Upper lobe of left lung (tissue), 6 donors: Measurements from ENCODE around the gene DOCK7. TPM values are rescaled to one million over a fixed set of nuclear protein-coding genes. Genes with fewer than 3 reads are reported as not detected.

ENCODE experiments used
- ATAC-seq, 2 donors: fragments of 200-7000 bp; cut with Tn5 transposase; one replicate each; pipeline ENCODE4 v1.9.1; 2022; ENCODE audit warnings: mild to moderate bottlenecking in 2 of 2, moderate library complexity in 2 of 2; ENCODE audit not compliant: low FRiP score in 2 of 2
- DNase-seq, 2 donors: peaks; one replicate each; pipeline ENCODE4 v3.0.0-alpha.2; 2019 to 2020
- H3K27ac ChIP-seq, 4 donors: fragments of 200-600 bp; sonication (generic); one replicate each; pipeline ENCODE4 v1.5.1; 2016 to 2019
- H3K27me3 ChIP-seq, 4 donors: fragments of 200-600 bp; sonication (generic); one replicate each; pipeline ENCODE4 v1.5.1; 2017 to 2019
- H3K36me3 ChIP-seq, 4 donors: fragments of 200-600 bp; sonication (generic); one replicate each; pipeline ENCODE4 v1.5.1; 2016 to 2019
- H3K4me1 ChIP-seq, 4 donors: fragments of 200-600 bp; sonication (generic); one replicate each; pipeline ENCODE4 v1.5.1; 2018 to 2019
- H3K4me3 ChIP-seq, 4 donors: fragments of 200-600 bp; sonication (generic); one replicate each; pipeline ENCODE4 v1.5.1; 2017 to 2019; ENCODE audit warnings: mild to moderate bottlenecking in 2 of 4, moderate library complexity in 1 of 4
- H3K9me3 ChIP-seq, 4 donors: fragments of 200-600 bp; sonication (generic); one replicate each; pipeline ENCODE4 v1.5.1; 2018 to 2019
- CTCF ChIP-seq, 6 experiments: fragments of 450-650 bp in 4 of 6; fragments of 200-600 bp in 2 of 6; sonication (generic) in 2 of 6; IDR thresholded peaks; one replicate each; pipeline ENCODE4 v1.5.1; 2016 to 2019; ENCODE audit warnings: antibody characterized with exemption in 6 of 6
- EP300 ChIP-seq, 4 donors: sonication (generic); formaldehyde crosslinking; IDR thresholded peaks; one replicate each; pipeline ENCODE4 v1.5.1; 2017; ENCODE audit warnings: antibody characterized with exemption in 4 of 4, control low read depth in 2 of 4
- POLR2A ChIP-seq, 4 donors: fragments of 450-650 bp; IDR thresholded peaks; one replicate each; pipeline ENCODE4 v1.5.1; 2016 to 2017; ENCODE audit warnings: antibody characterized with exemption in 4 of 4, mild to moderate bottlenecking in 2 of 4
- POLR2AphosphoS5 ChIP-seq, 2 donors: sonication (generic); formaldehyde crosslinking; IDR thresholded peaks; one replicate each; pipeline ENCODE4 v1.5.1; 2017; ENCODE audit warnings: antibody characterized with exemption in 2 of 2
- WGBS, 2 donors: methylation state at CpG; one replicate each; pipeline ENCODE4 v1.1.5; 2017 to 2018; 5-methylcytosine and 5-hydroxymethylcytosine counted together
- total RNA-seq, 6 donors: library from RNA; depleted of rRNA in 4 of 6; stranded (reverse); fragments of >200 nt in 4 of 6; gene quantifications; one replicate each; pipeline versions ENCODE4 v1.1.0 to v1.2.1, GENCODE V29; 2016 to 2021
- donor health status: DM: no; HTN: no; CAD: no; lungs with moderate emphysema.
- donor health status: DM: no; HTN: yes; CAD: no; lungs with severe emphysema.

Gene DOCK7
- total RNA-seq, 6 donors from 2014 or later, result 19.4 to 31.9 (median 26.4) TPM

GRCh38 chr1:62676611-62677356 is 11.4 kb downstream of the DOCK7 start:
- DNase-seq (no peak), ATAC-seq (peak in 1 of 2 donors; percentile 35)
- Histone ChIP-seq H3K36me3 (no peaks in the 10 kb centered on the region), H3K9me3 (no peaks in the 10 kb centered on the region), H3K27ac (no peak overlapping the region), H3K27me3 (no peaks in the 10 kb centered on the region), H3K4me3 (no peak overlapping the region), H3K4me1 (no peaks in the 10 kb centered on the region)
- 65 to 84% methylated on average over 2 of the region's 2 CpGs for WGBS, 2 donors
- no peak for TF ChIP-seq EP300 (IDR thresholded peaks at IDR 0.05)
- no peak for TF ChIP-seq POLR2A (IDR thresholded peaks at IDR 0.05)
- no peak for TF ChIP-seq POLR2AphosphoS5 (IDR thresholded peaks at IDR 0.05)
- TF ChIP-seq CTCF (IDR thresholded peaks at IDR 0.05), result no peak

GRCh38 chr1:62673629-62674028 is 14.6 kb downstream of the DOCK7 start:
- no peak for TF ChIP-seq EP300 (IDR thresholded peaks at IDR 0.05)
- no peak for TF ChIP-seq POLR2AphosphoS5 (IDR thresholded peaks at IDR 0.05)
- TF ChIP-seq CTCF (IDR thresholded peaks at IDR 0.05), result no peak
- TF ChIP-seq POLR2A (IDR thresholded peaks at IDR 0.05), result no peak
- no peaks in the 10 kb centered on the region for H3K27me3 ChIP-seq
- no peaks in the 10 kb centered on the region for H3K36me3 ChIP-seq
- no peak overlapping the region for H3K27ac ChIP-seq
- DNase-seq, result no peak
- 42 to 57% methylated on average over 1 of the region's 1 CpG for WGBS, 2 donors
- H3K4me3 ChIP-seq, result no peak overlapping the region
- no peak for ATAC-seq
- H3K4me1 ChIP-seq, result no peaks in the 10 kb centered on the region
- no peaks in the 10 kb centered on the region for H3K9me3 ChIP-seq

GRCh38 chr1:62672029-62672428 is 16.2 kb downstream of the DOCK7 start:
- H3K27ac ChIP-seq, result no peak overlapping the region
- no peak overlapping the region for H3K4me3 ChIP-seq
- TF ChIP-seq EP300 (IDR thresholded peaks at IDR 0.05) (no peak), CTCF (IDR thresholded peaks at IDR 0.05) (no peak), POLR2AphosphoS5 (IDR thresholded peaks at IDR 0.05) (no peak), POLR2A (IDR thresholded peaks at IDR 0.05) (no peak)
- DNase-seq, result no peak
- ATAC-seq, result no peak
- no peaks in the 10 kb centered on the region for H3K36me3 ChIP-seq
- 56 to 64% methylated on average over 1 of the region's 1 CpG for WGBS, 2 donors
- no peaks in the 10 kb centered on the region for H3K4me1 ChIP-seq
- H3K9me3 ChIP-seq, result no peaks in the 10 kb centered on the region
- H3K27me3 ChIP-seq, result no peaks in the 10 kb centered on the region

- H3K9me3 ChIP-seq, result no peaks in the 10 kb centered on the region
- no peak overlapping the region for H3K4me3 ChIP-seq
- no peaks in the 10 kb centered on the region for H3K27me3 ChIP-seq
- TF ChIP-seq EP300 (IDR thresholded peaks at IDR 0.05) (no peak), POLR2A (IDR thresholded peaks at IDR 0.05) (no peak), CTCF (IDR thresholded peaks at IDR 0.05) (no peak), POLR2AphosphoS5 (IDR thresholded peaks at IDR 0.05) (no peak)
- 82 to 97% methylated on average over 1 of the region's 1 CpG for WGBS, 2 donors
- H3K36me3 ChIP-seq, result peaks cover 0 to 9% (median 1%) of the 10 kb centered on the region in 4 donors
- no peak for DNase-seq
- no peak for ATAC-seq
- no peak overlapping the region for H3K27ac ChIP-seq
- H3K4me1 ChIP-seq, result no peaks in the 10 kb centered on the region
Observed at GRCh38 chr1:62654744-62655143, 33.4 kb downstream of the DOCK7 start.

GRCh38 chr1:62652387-62652786 is 35.8 kb downstream of the DOCK7 start:
- Histone ChIP-seq H3K36me3 (peaks cover 0 to 14% (median 1%) of the 10 kb centered on the region in 4 donors), H3K9me3 (no peaks in the 10 kb centered on the region), H3K4me1 (no peaks in the 10 kb centered on the region), H3K27ac (no peak overlapping the region), H3K27me3 (no peaks in the 10 kb centered on the region), H3K4me3 (no peak overlapping the region)
- DNase-seq (no peak), ATAC-seq (no peak)
- TF ChIP-seq POLR2A (IDR thresholded peaks at IDR 0.05) (no peak), CTCF (IDR thresholded peaks at IDR 0.05) (no peak), EP300 (IDR thresholded peaks at IDR 0.05) (no peak), POLR2AphosphoS5 (IDR thresholded peaks at IDR 0.05) (no peak)
